ENCODE measurements around the gene SLC17A5.

- TF ChIP-seq CTCF (conservative IDR thresholded peaks at IDR 0.05; ENCODE audit: low read length) (no peak), EZH2phosphoT487 (IDR thresholded peaks at IDR 0.05; ENCODE audit: borderline replicate concordance, low read depth, low read length) (no peak)
Measured at GRCh38 chr6:73631849-73632248, 21.9 kb downstream of the SLC17A5 start.
